HuH-7 (cell line): ENCODE measurements around the gene CWH43.
"Not testable (repeated sequence)": the region's sequence is repeated elsewhere in the genome, so short reads cannot be mapped to it uniquely, and the experiment has no call there.

Source experiments
- DNase-seq: peaks from one replicate; pipeline ENCODE4 v3.0.0; 2011; ENCODE audit warnings: low spot score

CWH43 gene

GRCh38 chr4:49097505-49097904 lies 111.4 kb downstream of the CWH43 start:
- DNase-seq: not testable (repeated sequence)

GRCh38 chr4:49098034-49098759 lies 112.1 kb downstream of the CWH43 start:
- DNase-seq: not testable (repeated sequence)

GRCh38 chr4:49099831-49100444 lies 113.9 kb downstream of the CWH43 start:
- DNase-seq: not testable (repeated sequence)

GRCh38 chr4:49102344-49102898 lies 116.3 kb downstream of the CWH43 start:
- DNase-seq: not testable (repeated sequence)

- DNase-seq: not testable (repeated sequence)
Measured at GRCh38 chr4:49103436-49104136, 117.5 kb downstream of the CWH43 start.

- not testable (repeated sequence) for DNase-seq
Measured at GRCh38 chr4:49104231-49104930, 118.3 kb downstream of the CWH43 start.

- DNase-seq: not testable (repeated sequence)
Measured at GRCh38 chr4:49105248-49105904, 119.3 kb downstream of the CWH43 start.

- DNase-seq: not testable (repeated sequence)
Measured at GRCh38 chr4:49107262-49107661, 121.2 kb downstream of the CWH43 start.

GRCh38 chr4:49108183-49108978 lies 122.3 kb downstream of the CWH43 start:
- not testable (repeated sequence) for DNase-seq

GRCh38 chr4:49109567-49110166 lies 123.6 kb downstream of the CWH43 start:
- not testable (repeated sequence) for DNase-seq

GRCh38 chr4:49110579-49110978 lies 124.5 kb downstream of the CWH43 start:
- DNase-seq: not testable (repeated sequence)
